AG10803 (cell line): Measurements from ENCODE around the gene IGSF11.
"Not testable (repeated sequence)": the region's sequence is repeated elsewhere in the genome, so short reads cannot be mapped to it uniquely, and the experiment has no call there.

Experiments
- DNase-seq: peaks from one replicate; pipeline ENCODE4 v3.0.0; 2010; ENCODE audit warnings: low read depth
- H3K4me3 ChIP-seq: 2 replicates; pipeline ENCODE4 v1.5.1; 2011; ENCODE audit warnings: mild to moderate bottlenecking, low read length, control low read depth
- CTCF ChIP-seq: conservative IDR thresholded peaks from 2 replicates; pipeline ENCODE4 v1.5.1; 2011; ENCODE audit warnings: mild to moderate bottlenecking, low read length, control low read depth, inconsistent platforms

IGSF11 gene

GRCh38 chr3:119034256-119035013 is at the start of gene IGSF11:
Gene IGSF11 (minus strand): TSS chr3:119034846. CDS start chr3:119034582, 264 bp downstream.
- peak within 1 kb of the TSS; percentile 49 for H3K4me3 ChIP-seq
- TF ChIP-seq CTCF, result 0 out of 2 replicates have a peak, but pooled peaks have one; percentile 16
- DNase-seq, result peak; percentile 26

- TF ChIP-seq CTCF, result no peak
- no peak for DNase-seq
- H3K4me3 ChIP-seq, result no peak overlapping the region
Observed at GRCh38 chr3:119080364-119080763, 45.7 kb upstream of the IGSF11 start.

- DNase-seq, result no peak
- TF ChIP-seq CTCF, result no peak
- H3K4me3 ChIP-seq, result no peak overlapping the region
Observed at GRCh38 chr3:119073258-119074001, 38.8 kb upstream of the IGSF11 start.

GRCh38 chr3:119072451-119072850 is 37.8 kb upstream of the IGSF11 start:
- DNase-seq, result not testable (repeated sequence)

GRCh38 chr3:119069725-119070124 is 35.1 kb upstream of the IGSF11 start:
- no peak for DNase-seq
- no peak overlapping the region for H3K4me3 ChIP-seq
- no peak for TF ChIP-seq CTCF

More at GRCh38 chr3:119072451-119072850, 37.8 kb upstream of the IGSF11 start:
- H3K4me3 ChIP-seq, result not testable (repeated sequence)

- TF ChIP-seq CTCF, result no peak
- no peak for DNase-seq
Observed at GRCh38 chr3:119063471-119063870, 28.8 kb upstream of the IGSF11 start.

GRCh38 chr3:119062892-119063291 is 28.2 kb upstream of the IGSF11 start:
- DNase-seq, result no peak
- no peak for TF ChIP-seq CTCF
- no peak overlapping the region for H3K4me3 ChIP-seq

More at GRCh38 chr3:119063471-119063870, 28.8 kb upstream of the IGSF11 start:
- H3K4me3 ChIP-seq, result no peak overlapping the region
